ENCODE measurements around the gene ELP2.

- no peak for TF ChIP-seq CTCF (IDR thresholded peaks at IDR 0.05)
- TF ChIP-seq POLR2A (IDR thresholded peaks at IDR 0.05), result no peak
These were observed 5.6 kb downstream of the ELP2 start for GRCh38 chr18:36135264-36135663.

All from adrenal gland (tissue), 5 donors.